ENCODE measurements around the gene AMD1.

GRCh38 chr6:110826236-110827129 is 48.1 kb upstream of the AMD1 start:
- TF ChIP-seq RCOR1 (IDR thresholded peaks at IDR 0.05; ENCODE audit: low read depth, low read length) (no peak), CTCF (IDR thresholded peaks at IDR 0.05) (no peak), POLR2A (IDR thresholded peaks at IDR 0.05; ENCODE audit: low read length) (no peak)

All from A549 (cell line).